Measurements from ENCODE around the gene ZBTB24. TPM values are rescaled to one million over a fixed set of nuclear protein-coding genes. Genes with fewer than 3 reads are reported as not detected.
"Not testable (repeated sequence)": the region's sequence is repeated elsewhere in the genome, so short reads cannot be mapped to it uniquely, and the experiment has no call there.

ZBTB24 gene
- total RNA-seq, 1 experiment from 2014 or later: 11.5 TPM

DNA sequence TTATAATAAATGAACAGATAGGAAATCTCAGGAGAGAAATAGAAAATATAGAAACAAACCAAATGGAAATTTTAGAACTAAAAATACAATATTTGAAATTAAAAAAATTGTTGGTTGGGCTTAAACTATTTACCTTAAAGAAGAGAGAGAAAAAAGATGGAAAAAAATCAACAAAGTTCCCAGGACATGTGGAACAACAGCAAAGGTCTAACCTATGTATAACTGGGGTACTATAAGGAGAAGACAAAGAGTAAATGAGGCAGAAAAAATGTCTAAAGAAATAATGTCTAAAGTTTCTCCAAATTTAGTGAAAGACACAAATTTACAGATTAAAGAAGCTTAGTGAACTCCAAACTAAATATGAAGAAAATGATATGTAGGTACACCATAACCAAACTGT, 41.1 kb upstream of the ZBTB24 start:
- TF ChIP-seq, protein P1, sequence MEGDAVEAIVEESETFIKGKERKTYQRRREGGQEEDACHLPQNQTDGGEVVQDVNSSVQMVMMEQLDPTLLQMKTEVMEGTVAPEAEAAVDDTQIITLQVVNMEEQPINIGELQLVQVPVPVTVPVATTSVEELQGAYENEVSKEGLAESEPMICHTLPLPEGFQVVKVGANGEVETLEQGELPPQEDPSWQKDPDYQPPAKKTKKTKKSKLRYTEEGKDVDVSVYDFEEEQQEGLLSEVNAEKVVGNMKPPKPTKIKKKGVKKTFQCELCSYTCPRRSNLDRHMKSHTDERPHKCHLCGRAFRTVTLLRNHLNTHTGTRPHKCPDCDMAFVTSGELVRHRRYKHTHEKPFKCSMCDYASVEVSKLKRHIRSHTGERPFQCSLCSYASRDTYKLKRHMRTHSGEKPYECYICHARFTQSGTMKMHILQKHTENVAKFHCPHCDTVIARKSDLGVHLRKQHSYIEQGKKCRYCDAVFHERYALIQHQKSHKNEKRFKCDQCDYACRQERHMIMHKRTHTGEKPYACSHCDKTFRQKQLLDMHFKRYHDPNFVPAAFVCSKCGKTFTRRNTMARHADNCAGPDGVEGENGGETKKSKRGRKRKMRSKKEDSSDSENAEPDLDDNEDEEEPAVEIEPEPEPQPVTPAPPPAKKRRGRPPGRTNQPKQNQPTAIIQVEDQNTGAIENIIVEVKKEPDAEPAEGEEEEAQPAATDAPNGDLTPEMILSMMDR (IDR thresholded peaks at IDR 0.05; ENCODE audit: unreplicated experiment): no peak
- Mint-ChIP-seq H3K27me3 (ENCODE audit: unreplicated experiment) (no peaks in the 10 kb centered on the region), H3K27ac (ENCODE audit: unreplicated experiment) (no peak overlapping the region), H3K36me3 (ENCODE audit: insufficient read depth, unreplicated experiment) (no peaks in the 10 kb centered on the region), H3K4me1 (ENCODE audit: low read depth, unreplicated experiment) (peaks cover 7% of the 10 kb centered on the region), H3K4me3 (ENCODE audit: low read depth, unreplicated experiment) (no peak overlapping the region), H3K9me3 (ENCODE audit: low read depth, unreplicated experiment) (no peaks in the 10 kb centered on the region)
- CTCF ChIA-PET: no interaction called here
- intact Hi-C loops (cut with micrococcal nuclease; ENCODE audit: unreplicated experiment): no loop called here
- no peak for DNase-seq
- no TSS peak for BruUV-seq (replicated peaks)

- intact Hi-C loops (cut with micrococcal nuclease; ENCODE audit: unreplicated experiment): no loop called here
- CTCF ChIA-PET: no interaction called here
- Mint-ChIP-seq H3K27ac (ENCODE audit: unreplicated experiment) (no peak overlapping the region), H3K27me3 (ENCODE audit: unreplicated experiment) (no peaks in the 10 kb centered on the region), H3K9me3 (ENCODE audit: low read depth, unreplicated experiment) (no peaks in the 10 kb centered on the region), H3K36me3 (ENCODE audit: insufficient read depth, unreplicated experiment) (no peaks in the 10 kb centered on the region), H3K4me1 (ENCODE audit: low read depth, unreplicated experiment) (peaks cover 7% of the 10 kb centered on the region), H3K4me3 (ENCODE audit: low read depth, unreplicated experiment) (no peak overlapping the region)
- TF ChIP-seq, protein P1 (IDR thresholded peaks at IDR 0.05; ENCODE audit: unreplicated experiment): no peak
- no TSS peak for BruUV-seq (replicated peaks)
- no peak for DNase-seq
These were observed 40.5 kb upstream of the ZBTB24 start for GRCh38 chr6:109523478-109523877.

DNA sequence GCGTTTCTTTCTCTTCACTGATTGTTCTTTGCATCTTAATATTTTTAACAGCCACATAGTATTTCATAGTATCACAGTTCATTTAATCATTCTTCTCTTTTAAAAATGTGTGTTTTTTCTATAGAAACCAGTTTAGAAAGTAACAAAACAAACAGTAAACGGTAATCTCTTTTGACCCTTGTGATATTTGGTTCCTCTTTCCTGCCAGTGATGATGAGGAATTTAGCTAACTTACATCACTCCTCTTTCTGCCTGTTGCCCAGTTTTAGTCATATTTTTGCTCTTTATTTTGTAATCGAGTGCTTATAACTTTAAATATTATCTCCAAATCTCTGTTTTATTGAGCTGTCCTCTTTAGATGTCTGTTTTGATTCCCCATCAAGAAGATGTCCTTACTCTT, 38.1 kb upstream of the ZBTB24 start:
- CTCF ChIA-PET: no interaction called here

DNA sequence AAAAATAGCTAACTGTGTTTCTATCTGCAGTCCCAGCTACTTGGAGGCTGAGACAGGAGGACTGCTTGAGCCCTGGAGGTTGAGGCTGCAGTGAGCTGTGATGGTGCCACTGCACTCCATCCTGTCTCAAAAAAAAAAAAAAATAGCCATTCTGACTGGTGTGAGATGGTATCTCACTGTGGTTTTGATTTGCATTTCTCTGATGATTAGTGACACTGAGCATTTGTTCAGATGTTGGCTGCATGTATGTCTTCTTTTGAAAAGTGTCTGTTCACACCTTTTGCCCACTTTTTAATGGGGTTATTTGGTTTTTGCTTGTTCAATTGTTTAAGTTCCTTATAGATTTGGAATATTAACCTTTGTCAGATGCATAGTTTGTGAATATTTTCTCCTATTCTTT, 36.6 kb upstream of the ZBTB24 start:
- CTCF ChIA-PET: interaction anchor here (0.7 kb wide), 1 partner anchor 63 kb away, joined by 3 read pairs; no protein-coding TSS in a partner anchor
- H3K27ac Mint-ChIP-seq (ENCODE audit: unreplicated experiment); H3K4me3 Mint-ChIP-seq (ENCODE audit: low read depth, unreplicated experiment); H3K36me3 Mint-ChIP-seq (ENCODE audit: insufficient read depth, unreplicated experiment); intact Hi-C loops (cut with micrococcal nuclease; ENCODE audit: unreplicated experiment); H3K9me3 Mint-ChIP-seq (ENCODE audit: low read depth, unreplicated experiment); BruUV-seq (replicated peaks); DNase-seq; H3K27me3 Mint-ChIP-seq (ENCODE audit: unreplicated experiment): not testable (repeated sequence)
- H3K4me1 Mint-ChIP-seq (ENCODE audit: low read depth, unreplicated experiment): peaks cover 20% of the 10 kb centered on the region

More for the DNA sequence above, 38.1 kb upstream of the ZBTB24 start:
- no peak overlapping the region for H3K4me3 Mint-ChIP-seq (ENCODE audit: low read depth, unreplicated experiment)
- H3K36me3 Mint-ChIP-seq (ENCODE audit: insufficient read depth, unreplicated experiment): no peaks in the 10 kb centered on the region
- H3K27ac Mint-ChIP-seq (ENCODE audit: unreplicated experiment): no peak overlapping the region
- BruUV-seq (replicated peaks): no TSS peak
- TF ChIP-seq, protein P1 (IDR thresholded peaks at IDR 0.05; ENCODE audit: unreplicated experiment): no peak
- no peak for DNase-seq
- no peaks in the 10 kb centered on the region for H3K9me3 Mint-ChIP-seq (ENCODE audit: low read depth, unreplicated experiment)
- H3K27me3 Mint-ChIP-seq (ENCODE audit: unreplicated experiment): no peaks in the 10 kb centered on the region
- intact Hi-C loops (cut with micrococcal nuclease; ENCODE audit: unreplicated experiment): no loop called here
- peaks cover 7% of the 10 kb centered on the region for H3K4me1 Mint-ChIP-seq (ENCODE audit: low read depth, unreplicated experiment)

DNA sequence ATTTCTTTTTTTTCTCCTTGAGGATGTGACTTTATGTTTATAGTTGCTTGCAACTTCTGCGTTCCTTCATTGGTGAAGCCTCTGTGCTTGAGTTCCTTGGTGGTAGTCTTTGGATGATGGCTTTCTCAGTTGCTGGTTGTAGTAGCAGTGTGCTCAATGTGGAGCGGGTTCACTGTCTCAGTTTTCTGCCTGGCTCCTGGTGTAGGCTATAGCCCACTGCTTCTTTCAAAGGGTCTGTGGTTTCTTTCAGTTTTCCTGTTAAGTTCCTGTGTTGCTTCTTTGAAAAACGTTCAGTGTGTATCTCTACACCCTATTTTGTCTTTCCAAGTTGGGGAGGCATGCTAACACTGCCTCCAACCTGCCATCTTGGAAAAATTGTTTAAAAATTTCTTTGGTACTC, 33.9 kb upstream of the ZBTB24 start:
- Mint-ChIP-seq H3K4me3 (ENCODE audit: low read depth, unreplicated experiment) (no peak overlapping the region), H3K36me3 (ENCODE audit: insufficient read depth, unreplicated experiment) (no peaks in the 10 kb centered on the region), H3K27ac (ENCODE audit: unreplicated experiment) (no peak overlapping the region), H3K4me1 (ENCODE audit: low read depth, unreplicated experiment) (peaks cover 46% of the 10 kb centered on the region), H3K9me3 (ENCODE audit: low read depth, unreplicated experiment) (no peaks in the 10 kb centered on the region), H3K27me3 (ENCODE audit: unreplicated experiment) (no peaks in the 10 kb centered on the region)
- TF ChIP-seq, protein P1 (IDR thresholded peaks at IDR 0.05; ENCODE audit: unreplicated experiment): no peak
- no peak for DNase-seq
- no TSS peak for BruUV-seq (replicated peaks)
- intact Hi-C loops (cut with micrococcal nuclease; ENCODE audit: unreplicated experiment): no loop called here
- CTCF ChIA-PET: no interaction called here

Measured in Calu3 (cell line).